HG02981 (cell line): ENCODE results near the gene SCEL.
"Not testable (repeated sequence)": the region's sequence is repeated elsewhere in the genome, so short reads cannot be mapped to it uniquely, and the experiment has no call there.

Experiments used
- ATAC-seq: cut with Tn5 transposase; IDR thresholded peaks from one replicate; pipeline ENCODE4 v1.9.1; 2021; ENCODE audit warnings: mild to moderate bottlenecking, moderate library complexity; ENCODE audit not compliant: unreplicated experiment

Gene SCEL, protein sequence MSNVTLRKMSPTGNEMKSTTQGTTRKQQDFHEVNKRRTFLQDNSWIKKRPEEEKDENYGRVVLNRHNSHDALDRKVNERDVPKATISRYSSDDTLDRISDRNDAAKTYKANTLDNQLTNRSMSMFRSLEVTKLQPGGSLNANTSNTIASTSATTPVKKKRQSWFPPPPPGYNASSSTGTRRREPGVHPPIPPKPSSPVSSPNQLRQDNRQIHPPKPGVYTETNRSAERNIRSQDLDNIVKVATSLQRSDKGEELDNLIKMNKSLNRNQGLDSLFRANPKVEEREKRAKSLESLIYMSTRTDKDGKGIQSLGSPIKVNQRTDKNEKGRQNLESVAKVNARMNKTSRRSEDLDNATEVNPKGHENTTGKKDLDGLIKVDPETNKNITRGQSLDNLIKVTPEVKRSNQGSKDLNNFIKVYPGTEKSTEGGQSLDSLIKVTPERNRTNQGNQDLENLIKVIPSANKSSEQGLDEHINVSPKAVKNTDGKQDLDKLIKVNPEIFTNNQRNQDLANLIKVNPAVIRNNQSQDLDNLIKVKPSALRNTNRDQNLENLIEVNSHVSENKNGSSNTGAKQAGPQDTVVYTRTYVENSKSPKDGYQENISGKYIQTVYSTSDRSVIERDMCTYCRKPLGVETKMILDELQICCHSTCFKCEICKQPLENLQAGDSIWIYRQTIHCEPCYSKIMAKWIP

DNA sequence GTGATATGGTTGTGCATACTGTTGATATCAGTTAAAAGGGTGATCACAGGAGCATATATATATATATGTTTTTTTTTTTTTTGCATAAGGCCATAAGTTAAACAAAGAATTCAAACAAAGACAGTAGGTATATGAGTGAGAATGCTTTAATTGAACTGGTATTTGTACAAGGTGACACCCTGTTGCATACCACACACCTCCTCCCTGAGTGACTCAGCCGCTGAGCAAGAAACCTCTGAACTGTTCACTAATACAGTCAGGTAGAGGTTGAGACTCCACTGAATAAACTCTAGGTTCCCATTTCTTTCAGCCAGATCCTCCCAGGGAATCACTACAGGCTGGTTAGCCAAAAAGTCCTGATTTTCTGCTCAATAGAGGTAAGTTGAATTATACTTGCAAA is at the start of gene SCEL:
Gene SCEL (plus strand): TSS at position 259 of the 400 bp plus-strand sequence. CDS start 20,170 bp downstream, outside the sequence.
- no peak for ATAC-seq

DNA sequence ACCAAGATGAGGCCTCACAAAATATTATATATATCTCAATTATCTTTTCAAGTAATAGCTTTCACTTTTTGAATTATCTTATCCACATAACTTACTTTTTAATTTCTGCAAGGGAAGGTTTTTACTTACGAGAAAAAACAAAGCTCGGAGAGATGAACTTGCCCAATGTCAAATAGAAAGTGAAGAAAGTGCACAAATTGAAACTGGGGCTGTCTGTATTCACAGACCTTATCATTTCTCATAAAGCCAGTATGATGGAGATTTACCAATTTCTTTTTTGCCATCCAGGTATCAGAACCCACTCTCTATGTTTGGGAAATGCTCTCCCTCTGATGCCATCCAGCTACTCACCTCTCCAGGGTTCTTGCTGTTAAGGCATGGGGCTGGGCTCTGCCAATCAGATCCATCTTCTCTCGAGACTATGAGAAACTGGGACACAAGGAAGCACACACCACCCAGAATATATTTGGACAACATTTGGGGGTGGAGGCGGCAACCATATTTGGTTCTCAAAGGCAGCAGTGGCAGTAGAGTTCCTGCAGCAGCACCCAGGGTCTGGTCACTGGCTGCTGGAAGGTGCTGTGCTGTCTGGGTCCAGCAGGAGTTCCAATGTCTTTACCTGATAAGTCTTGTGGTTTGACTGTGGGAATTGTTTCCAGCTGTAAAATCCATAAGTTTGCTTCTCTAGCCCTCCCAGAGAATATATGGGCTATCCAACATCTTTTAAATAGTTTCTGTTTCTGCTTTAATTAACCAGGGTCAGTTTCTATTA is 45.8 kb upstream of the SCEL start:
- no peak for ATAC-seq

DNA sequence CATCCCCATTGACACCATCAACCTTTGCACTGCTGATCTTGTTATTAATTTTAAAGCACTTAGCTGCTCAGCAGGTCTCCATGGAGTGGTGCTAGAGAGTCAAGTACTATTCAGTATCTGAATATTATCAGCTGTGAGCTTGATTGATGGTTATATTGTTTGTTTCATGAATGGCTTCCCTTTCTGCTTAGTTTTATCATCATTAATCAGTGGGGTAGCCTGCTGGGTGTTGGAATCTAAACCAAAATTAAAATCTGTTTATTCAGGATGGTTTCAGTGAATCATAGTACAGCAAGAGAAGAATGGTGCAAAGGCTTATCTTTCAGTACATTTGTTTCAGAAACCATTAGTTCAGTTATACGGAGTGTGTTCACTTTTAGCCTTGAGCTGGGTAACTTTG is 42.5 kb upstream of the SCEL start:
- no peak for ATAC-seq

DNA sequence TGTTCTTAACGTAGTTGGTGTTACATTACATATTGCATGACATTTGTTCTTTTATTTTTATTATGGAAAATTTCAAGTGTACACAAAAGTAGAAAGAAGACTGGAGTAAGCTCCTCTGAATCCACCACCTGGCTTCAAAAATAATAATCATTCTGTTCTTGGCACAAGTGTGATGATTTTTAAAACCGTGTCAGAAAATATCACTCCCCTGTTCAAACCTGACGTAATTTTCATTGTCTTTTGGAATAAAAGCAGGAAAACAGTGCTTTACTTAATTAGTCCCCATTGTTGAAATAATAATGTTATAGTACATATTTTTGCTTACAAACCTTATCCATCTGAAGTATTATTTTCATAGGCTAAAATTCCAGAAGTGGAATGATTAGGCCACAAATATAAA is 41.3 kb upstream of the SCEL start:
- ATAC-seq: no peak

DNA sequence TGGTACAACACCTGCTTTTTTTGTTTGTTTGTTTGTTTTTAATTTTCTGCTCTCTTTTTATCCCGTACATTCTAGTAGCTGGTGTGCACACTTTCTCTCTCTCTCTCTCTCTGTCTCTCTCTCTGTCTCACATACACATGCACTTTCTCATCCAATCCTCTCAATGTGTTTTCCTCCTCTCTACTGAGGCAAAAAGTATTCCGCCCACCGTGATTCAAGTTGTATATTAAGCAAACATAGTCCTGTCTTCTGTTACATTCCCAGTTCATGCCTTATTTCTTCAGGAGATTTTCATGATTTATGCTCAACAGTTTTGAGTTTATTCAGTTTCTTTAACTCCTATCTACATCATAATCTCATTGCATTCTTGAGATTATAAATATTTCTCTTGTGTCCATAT is 38.2 kb upstream of the SCEL start:
- no peak for ATAC-seq

DNA sequence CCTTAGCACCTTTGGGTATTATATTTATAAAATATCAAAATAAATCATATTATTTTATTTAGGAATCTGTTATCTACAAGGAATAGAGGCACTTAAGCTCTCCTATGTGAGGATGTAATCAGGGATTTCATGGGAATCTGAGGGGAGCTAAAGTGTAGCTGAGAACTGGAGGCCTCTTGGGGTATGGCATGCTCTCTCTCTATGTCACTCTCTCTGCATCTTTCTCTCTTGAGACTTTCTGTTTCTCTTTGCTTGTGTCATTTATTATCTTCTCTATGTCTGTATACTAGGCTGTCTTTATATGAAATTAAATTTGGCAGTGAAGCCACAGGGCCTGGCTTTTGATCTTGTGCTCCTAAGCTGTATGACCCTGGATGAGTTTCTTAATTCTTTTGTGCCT is 37.7 kb upstream of the SCEL start:
- no peak for ATAC-seq

DNA sequence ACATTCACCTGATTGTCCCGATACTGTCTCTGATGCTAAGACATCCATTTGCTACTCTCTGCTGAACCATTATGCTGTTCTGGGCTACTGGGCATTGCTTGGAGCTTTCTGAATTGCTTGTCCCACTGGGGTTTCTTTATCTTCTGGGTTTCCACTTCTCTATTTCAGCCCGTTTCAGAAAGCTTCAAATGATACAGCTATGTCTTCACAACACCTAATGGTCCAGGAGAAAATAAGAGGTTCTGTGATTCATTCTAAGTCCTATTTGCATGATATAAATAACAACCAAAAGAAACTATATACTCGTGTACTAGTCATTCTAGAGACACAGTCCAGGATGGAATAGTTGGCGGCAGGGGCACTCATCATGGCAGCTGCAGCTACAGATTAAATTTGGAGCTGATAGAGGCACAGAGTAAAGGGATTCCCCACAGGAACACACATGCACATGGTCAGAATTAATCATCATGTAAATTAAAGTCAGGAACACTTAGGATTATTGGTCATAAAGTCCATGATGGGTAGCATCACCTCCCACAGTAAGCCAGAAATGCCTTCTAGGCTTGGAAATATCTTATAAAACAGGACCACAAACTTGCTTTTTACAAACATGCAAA is 33.3 kb upstream of the SCEL start:
- peak; percentile 88 for ATAC-seq

DNA sequence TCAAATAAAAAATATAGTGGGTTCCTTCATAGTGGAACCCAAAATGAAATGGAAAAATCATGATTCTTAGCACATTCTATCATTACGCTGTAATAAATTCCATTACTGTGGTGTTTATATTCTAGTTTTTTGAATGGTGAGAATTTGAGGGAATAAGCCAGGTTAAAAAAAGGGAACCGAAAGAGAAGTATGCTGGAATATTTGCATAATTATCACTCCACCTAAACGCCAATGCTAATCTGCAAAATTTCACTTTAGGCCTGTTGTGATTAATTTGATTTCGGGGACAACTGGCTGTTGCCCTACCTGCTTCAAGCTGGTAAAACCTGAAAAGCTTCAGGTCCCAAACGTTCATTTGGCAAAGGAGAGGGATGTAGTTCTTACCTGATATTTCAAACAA is 32.1 kb upstream of the SCEL start:
- no peak for ATAC-seq

DNA sequence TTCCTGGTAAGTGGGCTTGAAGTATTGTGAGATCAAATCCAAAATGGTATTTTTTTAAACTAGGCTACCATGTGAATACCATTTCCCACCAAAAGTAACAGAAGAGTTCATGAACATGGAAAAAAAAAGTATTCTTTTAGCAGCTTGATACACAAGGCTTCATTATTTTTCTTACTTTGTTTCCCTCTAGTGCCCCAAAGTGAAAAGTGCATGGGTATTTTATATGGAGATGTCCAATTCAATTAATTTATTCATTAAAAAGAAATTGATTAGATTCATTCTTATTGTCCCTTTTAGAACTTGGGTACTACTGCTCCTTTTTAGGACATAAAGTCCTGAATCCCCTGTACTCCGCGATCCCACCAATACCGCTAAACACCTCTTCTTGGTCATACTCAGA is 28.6 kb upstream of the SCEL start:
- no peak for ATAC-seq

DNA sequence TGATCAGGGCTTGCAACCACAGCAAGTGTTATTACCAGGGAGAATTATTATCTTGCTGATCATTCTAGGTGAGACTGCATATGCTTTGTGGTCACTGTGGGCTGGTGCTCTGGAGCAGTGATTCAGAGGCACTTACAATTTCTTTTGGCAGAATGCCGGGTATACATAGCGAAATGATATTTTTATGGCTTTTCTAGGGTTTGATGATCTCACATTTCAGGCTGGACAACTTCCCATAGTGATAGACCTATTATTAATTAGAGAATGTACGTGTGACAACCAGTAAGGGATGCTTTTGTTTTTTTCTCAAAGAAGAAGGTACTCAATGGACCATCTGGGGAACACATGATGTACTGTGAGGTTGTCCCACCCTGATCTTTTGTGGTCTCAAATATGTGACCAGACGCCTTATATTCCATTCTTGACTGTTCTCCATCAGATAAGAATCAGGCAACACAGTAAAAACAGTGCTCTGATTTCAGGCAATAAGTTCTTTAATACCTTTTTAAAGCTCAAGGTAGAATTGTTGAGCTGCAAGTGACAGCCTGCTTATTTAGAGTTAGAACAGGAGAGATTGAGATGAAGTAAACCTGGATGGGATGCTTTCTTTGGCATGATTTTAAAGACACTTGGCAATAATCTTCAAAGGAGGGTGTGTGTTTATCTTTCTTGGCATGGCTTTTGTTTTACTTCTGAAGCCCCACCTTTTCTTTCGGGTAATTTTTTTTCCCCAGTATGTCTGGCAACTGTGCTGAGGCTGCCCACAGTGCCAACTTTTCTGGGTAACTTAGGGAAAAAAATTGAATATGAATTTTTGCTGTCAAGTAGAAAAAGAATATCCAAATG is 27.4 kb upstream of the SCEL start:
- peak; percentile 63 for ATAC-seq

DNA sequence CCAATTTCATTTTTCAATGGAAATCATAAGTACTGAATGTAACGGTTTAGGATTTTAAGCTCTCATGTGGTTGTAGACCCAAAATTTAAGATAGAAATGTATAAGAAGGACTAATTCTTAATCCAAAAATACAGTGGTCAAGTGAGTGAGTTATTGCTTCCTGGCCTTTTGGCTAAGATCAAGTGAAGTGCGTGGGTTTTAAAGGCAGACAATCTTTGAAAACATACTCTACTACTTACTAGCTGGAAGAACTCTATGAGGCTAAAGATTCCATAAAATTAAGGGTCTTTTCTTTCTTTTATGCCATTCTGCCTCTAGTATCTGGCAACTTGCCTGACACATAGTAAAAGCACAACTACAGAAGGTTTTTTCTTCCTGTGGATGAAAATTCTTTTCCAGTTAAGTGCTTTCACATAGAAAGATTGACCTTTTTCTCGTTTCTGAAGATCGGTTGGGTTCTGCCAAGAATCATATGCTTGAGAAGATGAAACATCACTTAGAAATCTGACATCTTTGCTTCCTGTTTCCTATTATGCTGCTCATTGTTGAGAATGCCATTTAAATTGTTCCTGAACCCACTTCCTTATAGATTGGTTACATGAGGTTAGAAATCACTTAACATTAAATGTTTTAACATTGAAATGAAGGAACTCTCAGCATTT is 26.4 kb upstream of the SCEL start:
- no peak for ATAC-seq

DNA sequence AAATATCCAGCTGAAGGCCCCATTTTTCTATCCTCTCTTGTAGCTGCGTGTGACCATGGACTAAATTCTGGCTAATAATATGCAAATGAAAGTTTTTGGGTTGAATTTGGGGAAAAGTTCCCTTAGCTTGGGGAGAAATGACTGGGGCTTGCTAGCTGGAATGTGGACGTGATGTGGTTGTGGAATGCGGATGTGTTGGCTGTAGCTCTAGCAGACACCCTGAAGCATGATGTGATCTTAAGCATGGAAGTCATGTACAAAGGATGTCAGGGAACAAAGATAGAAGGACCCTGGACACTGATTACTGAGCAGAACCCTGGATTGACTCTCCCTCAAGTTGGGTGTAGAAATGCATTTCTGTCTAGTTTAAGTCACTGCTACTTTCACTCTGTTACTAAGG is 25.4 kb upstream of the SCEL start:
- ATAC-seq: no peak

DNA sequence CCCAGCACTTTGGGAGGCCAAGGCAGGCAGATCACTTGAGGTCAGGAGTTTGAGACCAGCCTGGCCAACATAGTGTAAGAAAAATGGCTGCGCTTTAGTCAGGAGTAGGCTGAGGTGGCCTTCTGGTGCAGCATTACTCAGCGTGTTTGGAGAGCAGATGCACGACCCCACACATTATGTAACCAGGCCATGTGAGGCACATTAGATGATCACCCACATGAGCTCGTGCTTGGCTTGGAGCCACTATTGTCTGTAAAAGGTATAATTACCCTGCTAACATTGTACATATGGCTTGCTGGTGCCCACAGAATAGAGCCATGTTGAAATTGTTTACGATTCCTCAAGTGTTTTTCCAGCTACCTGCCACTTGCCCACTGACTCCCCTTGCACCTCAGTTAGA is 24.0 kb upstream of the SCEL start:
- no peak for ATAC-seq

DNA sequence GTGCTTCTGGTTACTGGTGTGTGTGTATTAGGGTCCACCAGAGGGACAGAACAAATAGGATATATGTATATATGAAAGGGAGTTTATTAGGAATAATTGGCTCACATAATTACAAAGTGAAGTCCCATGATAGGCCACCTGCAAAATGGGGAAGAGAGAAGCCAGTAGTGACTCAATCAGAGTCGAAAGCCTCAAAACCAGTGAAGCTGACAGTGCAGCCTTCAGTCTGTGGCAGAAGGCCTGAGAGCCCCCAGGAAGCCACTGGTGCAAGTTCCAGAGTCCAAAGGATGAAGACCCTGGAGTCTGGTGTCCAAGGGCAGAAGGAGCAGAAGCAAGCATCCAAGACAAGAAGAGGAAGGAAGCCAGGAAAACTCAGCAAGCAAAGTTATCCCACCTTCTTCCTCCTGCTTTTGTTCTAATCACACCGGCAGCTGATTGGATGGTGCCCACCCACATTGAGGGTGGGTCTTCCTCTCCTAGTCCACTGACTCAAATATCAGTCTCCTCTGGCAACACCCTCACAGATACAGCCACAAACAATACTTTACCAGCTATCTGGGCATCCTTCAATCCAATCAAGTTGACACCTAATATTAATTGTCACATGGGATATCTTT is 21.7 kb upstream of the SCEL start:
- peak; percentile 81 for ATAC-seq

DNA sequence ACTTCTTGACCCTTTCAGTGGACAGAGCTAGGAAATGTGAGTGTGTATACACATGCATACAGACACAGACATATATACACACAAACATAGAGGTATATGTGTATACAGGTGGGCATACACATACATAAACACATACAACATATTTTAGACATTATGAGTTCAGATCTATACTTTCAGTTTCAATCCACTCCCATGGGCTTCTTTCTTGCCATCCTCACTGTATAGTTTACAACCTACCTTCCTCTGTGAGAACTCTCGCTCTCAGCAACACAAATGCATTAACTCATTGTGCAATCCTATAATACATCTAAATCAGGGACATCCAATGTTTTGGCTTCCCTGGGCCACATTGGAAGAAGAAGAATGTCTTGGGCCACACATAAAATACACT is 21.2 kb upstream of the SCEL start:
- peak; percentile 88 for ATAC-seq

DNA sequence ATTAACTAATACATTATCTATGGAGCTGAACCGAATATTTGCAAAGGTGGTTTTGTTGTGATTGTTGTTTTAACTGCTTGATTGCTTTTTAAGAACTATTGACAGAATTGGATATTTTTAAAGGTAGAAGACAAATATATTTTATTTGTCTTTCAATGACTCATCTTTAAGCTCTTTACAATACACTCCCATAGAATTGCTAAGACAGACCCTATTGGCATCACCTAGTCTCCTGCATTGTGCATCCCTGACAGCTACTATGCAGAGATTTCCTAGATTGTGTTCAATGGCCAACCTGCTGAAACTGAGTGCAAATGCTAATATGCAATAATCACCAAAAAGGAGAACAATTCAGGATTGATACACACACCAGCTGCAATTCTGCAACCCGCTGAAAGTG is 19.7 kb upstream of the SCEL start:
- no peak for ATAC-seq

DNA sequence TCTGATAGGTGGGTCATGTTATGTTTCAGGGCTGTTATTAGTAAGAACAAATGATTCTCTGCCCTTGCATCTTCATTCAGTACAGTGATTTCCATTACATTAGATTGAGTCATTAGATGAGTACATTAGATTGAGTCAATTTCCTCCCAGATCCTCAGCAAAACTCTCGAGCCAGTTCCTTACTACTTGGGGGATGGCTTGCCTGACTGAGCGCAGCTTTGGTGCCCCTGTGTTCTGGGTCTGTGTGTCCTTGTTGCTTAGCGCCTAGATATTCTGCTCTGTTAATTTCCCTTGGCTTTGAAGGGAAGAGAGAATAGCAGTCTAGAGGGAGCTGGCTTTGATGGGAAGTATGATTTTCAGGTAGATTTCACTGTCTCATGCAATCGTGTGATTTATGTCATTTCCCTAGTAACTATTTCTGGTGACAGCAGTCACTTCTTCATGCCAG is 19.1 kb upstream of the SCEL start:
- ATAC-seq: no peak

DNA sequence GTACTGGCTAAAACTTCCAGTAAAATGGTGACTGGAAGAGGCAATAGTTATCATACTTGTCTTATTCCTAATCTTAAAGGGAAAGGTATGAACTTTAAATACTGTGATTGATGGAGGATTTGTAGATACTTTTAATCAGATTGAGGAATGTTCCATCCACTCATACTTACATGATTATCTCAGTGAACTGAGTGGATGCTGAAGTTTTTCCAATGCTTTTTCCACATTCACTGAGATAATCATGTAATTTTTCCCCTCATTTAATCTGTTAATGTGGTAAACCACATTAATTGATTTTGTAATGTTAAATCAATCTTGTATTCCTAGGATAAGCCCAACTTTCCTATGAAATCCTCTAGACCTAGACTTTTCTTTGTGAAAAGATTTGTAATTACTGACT is 17.2 kb upstream of the SCEL start:
- no peak for ATAC-seq

DNA sequence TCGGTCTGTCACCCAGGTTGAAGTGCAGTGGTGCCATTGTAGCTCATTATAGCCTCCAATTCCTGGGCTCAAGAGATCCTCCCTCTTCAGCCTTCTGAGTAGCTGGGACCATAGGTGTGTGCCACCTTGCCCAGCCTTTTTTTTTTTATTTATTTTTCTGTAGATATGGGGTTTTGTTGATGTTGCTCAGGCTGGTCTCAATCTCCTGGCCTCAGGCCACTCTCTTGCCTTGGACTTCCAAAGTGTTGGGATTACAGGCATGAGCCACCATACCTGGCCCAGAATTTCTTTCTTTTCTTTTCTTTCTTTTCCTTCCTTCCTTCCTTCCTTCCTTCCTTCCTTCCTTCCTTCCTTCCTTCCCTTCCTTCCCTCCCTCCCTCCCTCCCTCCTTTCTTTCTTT is 16.1 kb upstream of the SCEL start:
- ATAC-seq: not testable (repeated sequence)
